B cell (primary cell): ENCODE data around the gene YJU2. TPM values are rescaled to one million over a fixed set of nuclear protein-coding genes. Genes with fewer than 3 reads are reported as not detected.
"Not testable (repeated sequence)": the region's sequence is repeated elsewhere in the genome, so short reads cannot be mapped to it uniquely, and the experiment has no call there.

Source experiments
- ATAC-seq: fragments of 200-7000 bp; cut with Tn5 transposase; one replicate; pipeline ENCODE4 v1.10.0; 2021; ENCODE audit warnings: low read depth, mild to moderate bottlenecking, moderate number of reproducible peaks, moderate library complexity
- CTCF ChIA-PET: fragments of 350-600 bp; sonication (Branson Sonifier 250); formaldehyde crosslinking; loops from one replicate; lab custom pipeline; 2021; ENCODE audit warnings: antibody characterized with exemption, inconsistent platforms; lab: Charles Lee
- POLR2A ChIA-PET: fragments of 350-600 bp; sonication (Branson Sonifier 250); formaldehyde crosslinking; loops from one replicate; lab custom pipeline; 2021; ENCODE audit warnings: antibody characterized with exemption; lab: Charles Lee
- DNase-seq: peaks from one replicate; pipeline ENCODE4 v3.0.0; 2013
- H2AFZ ChIP-seq: 2 replicates; pipeline ENCODE4 v1.6.1; 2012; ENCODE audit warnings: mild to moderate bottlenecking, low read depth, low read length; ENCODE audit not compliant: insufficient read depth, poor library complexity, severe bottlenecking
- H3K27ac ChIP-seq, 2 donors: 1 replicate in 1 of 2; 2 replicates in 1 of 2; pipeline ENCODE4 v1.5.1; 2012 to 2013; ENCODE audit warnings: low read length in 2 of 2, mild to moderate bottlenecking in 2 of 2, moderate library complexity in 1 of 2
- H3K27me3 ChIP-seq, 4 experiments: fragments of 200-600 bp in 1 of 4; sonication (generic) in 1 of 4; replicated peaks in 1 of 4; 1 replicate in 2 of 4; 2 replicates in 2 of 4; pipeline versions ENCODE4 v1.6.1 to v1.7.0; 2013 to 2016; ENCODE audit warnings: low read length in 3 of 4, mild to moderate bottlenecking in 2 of 4, mixed read lengths in 1 of 4, moderate library complexity in 1 of 4; ENCODE audit not compliant: insufficient read depth in 4 of 4, control insufficient read depth in 3 of 4; ENCODE audit errors: control extremely low read depth in 1 of 4
- H3K36me3 ChIP-seq, 2 experiments: replicated peaks in 1 of 2; 1 replicate in 1 of 2; 2 replicates in 1 of 2; pipeline versions ENCODE4 v1.6.1 to v1.7.1; 2013; ENCODE audit warnings: low read length in 1 of 2; ENCODE audit not compliant: insufficient read depth in 2 of 2, control insufficient read depth in 1 of 2; ENCODE audit errors: control extremely low read depth in 1 of 2, extremely low read depth in 1 of 2
- H3K4me1 ChIP-seq, 2 donors: fragments of 200-600 bp in 1 of 2; sonication (generic) in 1 of 2; 1 replicate in 1 of 2; 2 replicates in 1 of 2; pipeline versions ENCODE4 v1.5.1 to v1.6.1; 2013 to 2017; ENCODE audit warnings: low read length in 2 of 2; ENCODE audit not compliant: control insufficient read depth in 2 of 2, insufficient read depth in 2 of 2
- H3K4me2 ChIP-seq: replicated peaks from 2 replicates; pipeline ENCODE3; 2012; ENCODE audit warnings: mild to moderate bottlenecking, low read depth, low read length; ENCODE audit not compliant: poor library complexity, severe bottlenecking
- H3K4me3 ChIP-seq, 5 experiments: fragments of 200-600 bp in 1 of 5; sonication (generic) in 1 of 5; 1 replicate in 3 of 5; 2 replicates in 2 of 5; pipeline versions ENCODE4 v1.5.1 to v1.7.0; 2011 to 2016; ENCODE audit warnings: low read length in 4 of 5, mild to moderate bottlenecking in 4 of 5, low read depth in 2 of 5, control low read depth in 1 of 5, moderate library complexity in 1 of 5; ENCODE audit not compliant: insufficient read depth in 1 of 5; ENCODE audit errors: control extremely low read depth in 1 of 5, extremely low read depth in 1 of 5
- H3K79me2 ChIP-seq: fragments of 200-600 bp; sonication (generic); one replicate; pipeline ENCODE4 v1.6.0; 2016; ENCODE audit warnings: low read length; ENCODE audit not compliant: control insufficient read depth, insufficient read depth
- H3K9ac ChIP-seq: fragments of 200-600 bp; sonication (generic); 2 replicates; pipeline ENCODE4 v1.6.1; 2017; ENCODE audit warnings: mild to moderate bottlenecking, low read length, moderate library complexity
- H3K9me3 ChIP-seq, 3 donors: one replicate each; pipeline versions ENCODE4 v1.6.1 to v1.7.1; 2013; ENCODE audit warnings: low read length in 2 of 3; ENCODE audit not compliant: control insufficient read depth in 2 of 3, insufficient read depth in 1 of 3; ENCODE audit errors: control extremely low read depth in 1 of 3
- H4K20me1 ChIP-seq: 2 replicates; pipeline ENCODE4 v1.6.0; 2012; ENCODE audit warnings: mild to moderate bottlenecking, low read length; ENCODE audit not compliant: insufficient read depth, control insufficient read depth, poor library complexity, severe bottlenecking
- H3K27ac Mint-ChIP-seq: one replicate; pipeline ENCODE4 v1.8.0; 2021; ENCODE audit warnings: mixed read lengths
- H3K27me3 Mint-ChIP-seq: one replicate; pipeline ENCODE4 v1.8.0; 2021; ENCODE audit warnings: mixed read lengths
- H3K4me1 Mint-ChIP-seq: one replicate; pipeline ENCODE4 v1.8.0; 2021; ENCODE audit warnings: mixed read lengths
- H3K4me3 Mint-ChIP-seq: one replicate; pipeline ENCODE4 v1.8.0; 2021; ENCODE audit warnings: mixed read lengths
- H3K9me3 Mint-ChIP-seq: one replicate; pipeline ENCODE4 v1.8.0; 2022; ENCODE audit warnings: mixed read lengths; ENCODE audit not compliant: insufficient read depth
- EZH2 ChIP-seq: IDR thresholded peaks from 2 replicates; pipeline ENCODE4 v1.6.1; 2012; ENCODE audit warnings: borderline replicate concordance, low read depth, mild to moderate bottlenecking, moderate library complexity, low read length; ENCODE audit not compliant: insufficient read depth, poor library complexity, severe bottlenecking
- WGBS: methylation state at CpG from one replicate; pipeline ENCODE4 v1.1.5; 2013; ENCODE audit warnings: missing lambda C conversion rate; ENCODE audit not compliant: insufficient coverage; 5-methylcytosine and 5-hydroxymethylcytosine counted together
- intact Hi-C: fragments of 100-400 bp; cut with micrococcal nuclease; formaldehyde crosslinking; loops from one replicate; pipeline ENCODE4 v1.10.0; 2022
- polyA plus RNA-seq: library from polyadenylated mRNA; depleted of rRNA; stranded (reverse); fragments of >200 nt; gene quantifications from 2 replicates; pipeline ENCODE4 v1.2.3, GENCODE V29; 2012
- total RNA-seq, 2 donors: library from RNA; stranded (reverse); fragments of 120-200 nt in 1 of 2; gene quantifications; 1 replicate in 1 of 2; 2 replicates in 1 of 2; pipeline versions ENCODE4 v1.2.3 to v1.2.4, GENCODE V29; 2013 to 2022
- TF ChIP-seq, protein P1 (sequence below): fragments of 200-600 bp; IDR thresholded peaks from one replicate; pipeline ENCODE4 v1.8.0; 2022; ENCODE audit warnings: antibody characterized with exemption, mild to moderate bottlenecking

Gene YJU2
- total and polyA plus RNA-seq, 2 donors (not counting 1 experiment from before 2014, with no cell fraction given), result 40.3 to 45.7 TPM

DNA sequence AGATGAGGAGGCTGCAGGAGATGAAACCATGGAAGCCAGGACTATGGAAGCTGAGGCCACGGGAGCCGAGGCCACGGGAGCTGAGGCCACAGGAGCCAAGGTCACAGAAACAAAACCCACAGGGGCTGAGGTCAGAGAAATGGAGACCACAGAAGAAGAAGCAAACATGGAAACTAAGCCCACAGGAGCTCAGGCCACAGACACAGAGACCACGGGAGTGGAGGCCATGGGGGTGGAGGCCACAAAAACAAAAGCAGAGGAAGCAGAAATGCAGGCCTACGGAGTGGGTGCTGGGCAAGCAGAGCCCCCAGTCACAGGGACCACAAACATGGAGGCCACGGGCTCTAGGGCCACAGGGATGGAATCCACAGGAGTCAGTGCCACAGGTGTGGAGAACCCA is 30.0 kb upstream of the YJU2 start:
- ChIA-PET POLR2A (no interaction called here), CTCF (no interaction called here)
- Histone ChIP-seq H3K9ac (no peak overlapping the region), H3K27ac (no peak overlapping the region), H3K4me3 (no peak overlapping the region), H3K4me1 (peaks cover 0 to 15% of the 10 kb centered on the region in 2 donors), H3K27me3 (no peaks in the 10 kb centered on the region), H4K20me1 (no peaks in the 10 kb centered on the region), H3K36me3 (no peaks in the 10 kb centered on the region), H2AFZ (no peak overlapping the region), H3K79me2 (no peaks in the 10 kb centered on the region), H3K4me2 (no peak overlapping the region), H3K9me3 (peaks cover 0 to 15% (median 3%) of the 10 kb centered on the region in 3 donors)
- no peak for ATAC-seq
- no peak for DNase-seq
- intact Hi-C loops, result no loop called here
- no peaks in the 10 kb centered on the region for H3K27me3 Mint-ChIP-seq
- no peak overlapping the region for H3K4me3 Mint-ChIP-seq
- H3K4me1 Mint-ChIP-seq, result peaks cover 10% of the 10 kb centered on the region
- WGBS, result 99% methylated on average over 6 of the region's 6 CpGs
- H3K27ac Mint-ChIP-seq, result no peak overlapping the region
- TF ChIP-seq EZH2, result no peak
- TF ChIP-seq, protein P1, sequence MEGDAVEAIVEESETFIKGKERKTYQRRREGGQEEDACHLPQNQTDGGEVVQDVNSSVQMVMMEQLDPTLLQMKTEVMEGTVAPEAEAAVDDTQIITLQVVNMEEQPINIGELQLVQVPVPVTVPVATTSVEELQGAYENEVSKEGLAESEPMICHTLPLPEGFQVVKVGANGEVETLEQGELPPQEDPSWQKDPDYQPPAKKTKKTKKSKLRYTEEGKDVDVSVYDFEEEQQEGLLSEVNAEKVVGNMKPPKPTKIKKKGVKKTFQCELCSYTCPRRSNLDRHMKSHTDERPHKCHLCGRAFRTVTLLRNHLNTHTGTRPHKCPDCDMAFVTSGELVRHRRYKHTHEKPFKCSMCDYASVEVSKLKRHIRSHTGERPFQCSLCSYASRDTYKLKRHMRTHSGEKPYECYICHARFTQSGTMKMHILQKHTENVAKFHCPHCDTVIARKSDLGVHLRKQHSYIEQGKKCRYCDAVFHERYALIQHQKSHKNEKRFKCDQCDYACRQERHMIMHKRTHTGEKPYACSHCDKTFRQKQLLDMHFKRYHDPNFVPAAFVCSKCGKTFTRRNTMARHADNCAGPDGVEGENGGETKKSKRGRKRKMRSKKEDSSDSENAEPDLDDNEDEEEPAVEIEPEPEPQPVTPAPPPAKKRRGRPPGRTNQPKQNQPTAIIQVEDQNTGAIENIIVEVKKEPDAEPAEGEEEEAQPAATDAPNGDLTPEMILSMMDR, result no peak
- no peaks in the 10 kb centered on the region for H3K9me3 Mint-ChIP-seq

DNA sequence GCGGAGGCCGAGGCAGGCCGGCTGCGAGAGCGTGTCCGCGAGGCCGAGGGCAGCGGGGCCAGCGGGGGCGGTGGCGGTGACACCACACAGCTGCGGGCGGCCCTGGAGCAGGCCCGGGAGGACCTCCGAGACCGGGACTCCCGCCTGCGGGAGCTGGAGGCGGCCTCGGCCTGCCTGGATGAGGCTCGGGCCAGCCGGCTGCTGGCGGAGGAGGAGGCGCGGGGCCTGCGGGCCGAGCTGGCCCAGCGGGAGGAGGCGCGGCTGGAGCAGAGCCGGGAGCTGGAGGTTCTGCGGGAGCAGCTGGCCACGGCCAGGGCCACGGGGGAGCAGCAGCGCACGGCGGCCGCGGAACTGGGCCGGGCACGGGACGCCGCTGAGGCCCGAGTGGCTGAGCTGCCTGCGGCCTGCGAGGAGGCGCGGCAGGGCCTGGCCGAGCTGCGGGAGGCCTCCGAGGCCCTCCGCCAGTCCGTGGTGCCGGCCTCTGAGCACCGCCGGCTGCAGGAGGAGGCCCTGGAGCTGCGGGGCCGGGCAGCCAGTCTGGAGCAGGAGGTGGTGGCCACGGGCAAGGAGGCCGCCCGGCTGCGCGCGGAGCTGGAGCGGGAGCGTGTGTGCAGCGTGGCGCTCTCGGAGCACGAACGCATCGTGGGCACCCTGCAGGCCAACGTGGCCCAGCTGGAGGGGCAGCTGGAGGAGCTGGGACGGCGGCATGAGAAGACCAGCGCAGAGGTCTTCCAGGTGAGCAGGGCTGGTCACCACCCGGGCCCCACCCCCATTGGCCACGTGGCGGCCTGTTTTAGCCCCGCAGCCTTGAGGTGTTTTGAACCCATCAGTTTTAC is 29.2 kb upstream of the YJU2 start:
- DNase-seq, result no peak
- intact Hi-C loops, result no loop called here
- TF ChIP-seq, protein P1, result no peak
- TF ChIP-seq EZH2, result no peak
- WGBS, result 97% methylated on average over 77 of the region's 81 CpGs
- Histone ChIP-seq H2AFZ (no peak overlapping the region), H3K27me3 (no peaks in the 10 kb centered on the region), H3K9ac (no peak overlapping the region), H3K4me3 (no peak overlapping the region), H3K4me1 (peaks cover 0 to 20% of the 10 kb centered on the region in 2 donors), H3K9me3 (peaks cover 0 to 15% (median 3%) of the 10 kb centered on the region in 3 donors), H3K79me2 (no peaks in the 10 kb centered on the region), H3K36me3 (no peaks in the 10 kb centered on the region), H3K4me2 (no peak overlapping the region), H3K27ac (no peak overlapping the region), H4K20me1 (no peaks in the 10 kb centered on the region)
- H3K27me3 Mint-ChIP-seq, result no peaks in the 10 kb centered on the region
- no peaks in the 10 kb centered on the region for H3K9me3 Mint-ChIP-seq
- H3K4me3 Mint-ChIP-seq, result no peak overlapping the region
- ChIA-PET CTCF (no interaction called here), POLR2A (no interaction called here)
- no peak overlapping the region for H3K27ac Mint-ChIP-seq
- ATAC-seq, result no peak
- H3K4me1 Mint-ChIP-seq, result peaks cover 10% of the 10 kb centered on the region

DNA sequence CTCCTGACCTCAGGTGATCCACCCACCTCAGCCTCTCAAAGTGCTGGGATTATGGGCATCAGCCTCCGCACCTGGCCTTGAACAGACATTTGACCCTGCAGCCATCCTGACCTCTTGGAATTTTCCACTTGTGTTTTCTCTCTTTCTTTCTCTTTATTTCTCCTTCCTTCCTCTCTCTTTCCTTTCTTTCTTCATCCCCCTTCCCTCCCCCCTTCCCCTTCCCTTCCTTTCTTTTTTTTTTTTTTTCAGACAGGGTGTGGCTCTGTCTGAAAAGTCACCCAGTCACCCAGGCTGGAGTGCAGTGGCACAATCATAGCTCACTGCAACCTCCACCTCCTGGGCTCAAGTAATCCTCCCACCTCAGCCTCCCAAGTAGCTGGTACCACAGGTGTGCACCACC is 28.4 kb upstream of the YJU2 start:
- H3K27me3 Mint-ChIP-seq, ATAC-seq, H3K9ac ChIP-seq, POLR2A ChIA-PET, H3K79me2 ChIP-seq, H3K9me3 Mint-ChIP-seq, DNase-seq, intact Hi-C loops, H3K4me3 ChIP-seq, H3K27me3 ChIP-seq, H3K4me3 Mint-ChIP-seq, H3K36me3 ChIP-seq, H3K4me2 ChIP-seq, CTCF ChIA-PET, H4K20me1 ChIP-seq, H2AFZ ChIP-seq, H3K27ac Mint-ChIP-seq, H3K27ac ChIP-seq, H3K4me1 Mint-ChIP-seq: not testable (repeated sequence)
- 90% methylated on average over 1 of the region's 1 CpG for WGBS
- Histone ChIP-seq H3K4me1 (peaks cover 0 to 21% of the 10 kb centered on the region in 2 donors), H3K9me3 (peaks cover 0 to 15% (median 3%) of the 10 kb centered on the region in 3 donors)
